ENCODE results near the gene ATOSA.
A peak's percentile ranks its signal among the peaks of the same experiment; 100 is the strongest.

ATOSA gene

GRCh38 chr15:52682781-52683180 lies 3.6 kb upstream of the ATOSA start:
- DNase-seq (ENCODE audit: low read depth in 1 of 2, low spot score in 1 of 2), result no peak

DNA sequence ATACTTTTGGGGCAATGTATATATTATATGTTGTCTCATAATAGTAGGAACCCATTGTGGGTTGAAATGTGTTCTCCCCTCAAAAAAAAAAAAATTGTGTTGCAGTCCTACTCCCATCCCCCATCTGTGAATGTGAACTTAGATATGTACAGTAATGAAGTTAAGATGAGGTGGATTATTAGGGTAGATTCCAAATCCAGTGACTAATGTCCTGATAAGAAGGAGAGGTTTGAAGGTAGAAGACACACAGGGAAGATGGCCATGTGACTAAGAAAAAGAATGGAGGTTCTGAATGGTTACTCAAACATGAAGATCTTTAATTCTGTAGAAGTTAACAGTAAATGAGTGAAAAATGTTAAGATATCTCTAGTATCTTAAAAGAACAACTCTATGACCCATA lies 3.0 kb upstream of the ATOSA start:
- DNase-seq (ENCODE audit: low read depth in 1 of 2, low spot score in 1 of 2), result no peak

GRCh38 chr15:52681441-52681840 lies 2.3 kb upstream of the ATOSA start:
- no peak for DNase-seq (ENCODE audit: low read depth in 1 of 2, low spot score in 1 of 2)

GRCh38 chr15:52680761-52681160 lies 1.6 kb upstream of the ATOSA start:
- no peak for DNase-seq (ENCODE audit: low read depth in 1 of 2, low spot score in 1 of 2)

- no peak for DNase-seq (ENCODE audit: low read depth in 1 of 2, low spot score in 1 of 2)
Measured at GRCh38 chr15:52680041-52680391, 828 bp upstream of the ATOSA start.

DNA sequence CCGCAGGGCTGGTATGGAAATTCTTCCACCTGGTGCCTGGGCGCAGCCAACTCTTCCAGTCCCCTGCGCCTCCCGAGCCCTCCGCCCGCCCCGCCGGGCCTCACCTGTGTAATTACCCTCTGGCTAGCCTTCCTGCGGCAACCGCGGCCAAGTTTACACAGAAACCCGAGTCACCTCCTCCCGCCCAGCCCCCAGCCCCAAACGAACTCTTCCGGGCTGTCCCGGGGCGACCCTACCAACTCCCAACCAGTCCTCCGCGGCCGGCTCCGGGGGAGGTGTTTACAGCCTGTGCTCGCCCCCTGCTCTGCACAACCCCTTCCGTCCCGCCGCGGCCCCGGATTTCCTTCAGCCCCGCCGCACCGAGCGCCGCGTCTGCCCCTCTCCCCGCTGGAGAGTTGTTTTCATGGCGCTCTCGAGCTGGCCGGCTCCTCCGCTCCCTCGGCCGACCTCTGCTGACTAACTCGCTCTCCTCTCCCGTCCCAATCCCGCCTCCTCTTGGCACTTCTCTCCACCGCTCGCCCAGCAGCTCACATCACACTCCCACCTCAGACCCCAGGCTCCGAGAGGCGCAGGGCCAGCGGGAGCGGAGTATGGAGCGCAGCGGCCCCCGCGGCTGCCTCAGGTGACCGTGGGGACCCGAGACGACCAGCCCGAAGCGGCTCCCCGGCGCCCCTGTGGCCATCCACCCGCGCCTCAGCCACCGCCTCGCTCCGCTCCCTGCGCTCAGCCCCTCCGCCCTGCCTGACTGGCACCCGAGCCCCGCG lies 538 bp downstream of the ATOSA start:
- peak; percentile 29 to 34 for DNase-seq (ENCODE audit: low read depth in 1 of 2, low spot score in 1 of 2)

GRCh38 chr15:52677593-52678467 lies 1.4 kb downstream of the ATOSA start:
- peak; percentile 3 to 20 for DNase-seq (ENCODE audit: low read depth in 1 of 2, low spot score in 1 of 2)

DNA sequence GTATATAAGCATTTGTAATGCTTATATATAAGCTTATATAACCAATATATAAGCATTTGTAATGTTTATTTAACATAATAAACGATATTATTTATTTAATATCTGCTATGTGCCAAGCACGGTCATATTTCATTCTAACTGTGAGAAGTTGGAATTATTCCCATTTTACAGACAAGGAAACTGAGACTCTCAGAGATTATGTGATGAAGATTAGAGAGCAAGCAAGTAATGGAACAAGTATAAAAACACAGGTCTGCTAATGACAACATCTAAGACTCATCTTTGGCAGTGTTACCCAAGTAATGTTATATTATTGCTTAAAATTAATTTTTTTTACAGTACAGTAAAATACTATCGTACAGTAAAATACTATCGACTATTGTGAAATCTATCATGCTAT lies 4.4 kb downstream of the ATOSA start:
- no peak for DNase-seq (ENCODE audit: low read depth in 1 of 2, low spot score in 1 of 2)

DNA sequence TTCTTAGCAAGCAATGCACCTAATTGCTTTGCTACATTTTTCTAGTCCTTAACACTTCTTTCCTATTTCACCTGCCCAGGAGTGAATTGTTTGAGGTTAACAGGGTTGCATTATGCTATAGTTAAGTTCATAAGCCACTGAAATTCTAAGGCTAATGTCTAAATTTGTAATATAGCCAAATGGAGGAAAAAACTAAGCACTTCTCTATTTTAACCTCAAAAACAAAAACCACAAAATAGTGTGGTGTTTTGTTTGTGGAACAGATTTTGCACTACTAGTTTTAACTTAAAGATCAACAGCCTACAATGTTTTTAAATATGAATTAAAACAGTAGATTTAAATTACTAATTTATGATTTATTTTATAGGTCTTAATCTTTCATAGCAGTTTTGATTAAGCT lies 5.5 kb downstream of the ATOSA start:
- no peak for DNase-seq (ENCODE audit: low read depth in 1 of 2, low spot score in 1 of 2)

DNA sequence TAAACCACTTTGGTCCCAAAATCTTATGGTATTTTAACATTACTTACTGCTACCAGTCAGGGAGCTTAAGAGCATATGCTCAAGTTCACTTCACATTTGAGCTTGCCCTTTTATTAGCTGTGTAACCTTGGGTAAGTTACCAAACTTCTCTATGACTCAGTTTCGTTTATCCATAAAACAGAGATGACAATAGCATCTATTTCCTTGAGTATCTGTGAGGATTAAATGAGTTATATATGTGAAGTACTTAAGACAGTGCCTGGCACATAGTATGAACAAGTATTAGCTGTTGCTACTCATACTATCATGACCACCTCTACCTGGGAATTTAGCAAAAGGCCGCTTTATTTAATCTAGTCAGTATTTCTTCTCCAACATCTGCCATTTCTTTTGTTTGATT lies 5.9 kb downstream of the ATOSA start:
- no peak for DNase-seq (ENCODE audit: low read depth in 1 of 2, low spot score in 1 of 2)

- no peak for DNase-seq (ENCODE audit: low read depth in 1 of 2, low spot score in 1 of 2)
Measured at GRCh38 chr15:52672661-52673060, 6.5 kb downstream of the ATOSA start.

- no peak for DNase-seq (ENCODE audit: low read depth in 1 of 2, low spot score in 1 of 2)
Measured at GRCh38 chr15:52670087-52670486, 9.1 kb downstream of the ATOSA start.

GRCh38 chr15:52668133-52668532 lies 11.1 kb downstream of the ATOSA start:
- no peak for DNase-seq (ENCODE audit: low read depth in 1 of 2, low spot score in 1 of 2)

GRCh38 chr15:52667597-52667996 lies 11.6 kb downstream of the ATOSA start:
- DNase-seq (ENCODE audit: low read depth in 1 of 2, low spot score in 1 of 2), result no peak

- no peak for DNase-seq (ENCODE audit: low read depth in 1 of 2, low spot score in 1 of 2)
Measured at GRCh38 chr15:52663536-52664294, 15.5 kb downstream of the ATOSA start.

- DNase-seq (ENCODE audit: low read depth in 1 of 2, low spot score in 1 of 2), result no peak
Measured at GRCh38 chr15:52661909-52662308, 17.3 kb downstream of the ATOSA start.

GRCh38 chr15:52660192-52660591 lies 19.0 kb downstream of the ATOSA start:
- DNase-seq (ENCODE audit: low read depth in 1 of 2, low spot score in 1 of 2), result no peak

DNA sequence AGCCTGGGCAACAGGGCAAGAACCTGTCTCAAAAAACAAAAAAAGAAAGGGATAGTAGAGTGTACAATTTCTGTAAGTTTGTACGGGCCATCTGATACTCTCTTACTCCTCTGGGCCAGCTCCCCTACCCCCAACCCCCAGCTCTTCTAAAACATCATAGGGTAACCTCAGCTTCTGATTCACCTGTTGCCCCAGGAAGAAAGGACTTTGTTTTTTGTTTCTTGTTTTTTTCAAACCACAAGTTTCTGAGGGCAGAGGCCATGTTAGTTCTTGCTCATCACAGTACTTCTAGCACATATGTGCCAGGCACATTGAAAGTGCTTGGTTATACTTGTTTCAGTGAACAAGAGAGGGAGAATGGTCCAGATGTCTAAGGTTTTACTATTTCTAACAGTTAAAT lies 20.2 kb downstream of the ATOSA start:
- DNase-seq (ENCODE audit: low read depth in 1 of 2, low spot score in 1 of 2), result no peak

GRCh38 chr15:52657338-52657737 lies 21.9 kb downstream of the ATOSA start:
- no peak for DNase-seq (ENCODE audit: low read depth in 1 of 2, low spot score in 1 of 2)

DNA sequence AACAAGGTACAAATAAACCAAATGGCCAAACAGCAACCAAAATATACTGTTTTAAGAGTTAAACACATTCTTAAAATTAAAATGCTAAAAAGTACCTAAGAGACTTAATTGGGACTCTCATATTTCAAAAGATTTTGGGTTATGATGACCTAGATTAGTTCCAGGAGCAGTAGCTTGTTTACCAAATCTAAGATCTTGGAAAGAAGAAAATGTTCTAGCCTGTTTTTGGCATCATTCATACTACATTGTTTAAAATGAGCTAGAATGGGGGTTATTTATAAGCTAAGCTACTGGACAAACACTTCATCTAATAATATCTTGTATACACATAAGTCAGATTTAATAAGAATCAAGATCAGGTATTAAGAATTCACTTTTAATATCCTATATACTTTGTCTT lies 22.8 kb downstream of the ATOSA start:
- DNase-seq (ENCODE audit: low read depth in 1 of 2, low spot score in 1 of 2), result no peak

DNA sequence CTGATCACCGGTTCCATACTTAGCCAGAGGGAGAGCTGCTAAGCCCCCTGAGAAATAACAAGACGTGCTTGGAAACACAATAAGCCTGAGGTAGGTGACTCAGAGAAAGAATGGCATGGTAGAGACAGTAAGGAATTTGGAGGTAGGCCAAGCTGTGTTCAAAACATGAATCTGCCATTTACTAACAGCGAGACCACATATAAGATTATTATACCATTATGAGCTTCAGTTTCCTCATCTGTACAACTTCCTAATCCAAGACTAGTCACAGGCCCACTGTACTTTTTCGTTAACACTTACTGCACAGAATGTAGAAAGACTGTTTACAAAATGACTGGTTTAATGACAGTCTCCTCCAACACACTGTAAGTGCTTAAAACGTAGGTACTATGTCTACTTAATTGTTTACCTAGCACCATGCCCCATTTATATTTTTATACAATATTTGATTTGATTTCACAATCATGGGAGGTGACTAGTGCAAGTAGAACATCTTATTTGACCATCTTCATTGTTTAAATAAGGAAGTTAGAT lies 25.7 kb downstream of the ATOSA start:
- no peak for DNase-seq (ENCODE audit: low read depth in 1 of 2, low spot score in 1 of 2)

DNA sequence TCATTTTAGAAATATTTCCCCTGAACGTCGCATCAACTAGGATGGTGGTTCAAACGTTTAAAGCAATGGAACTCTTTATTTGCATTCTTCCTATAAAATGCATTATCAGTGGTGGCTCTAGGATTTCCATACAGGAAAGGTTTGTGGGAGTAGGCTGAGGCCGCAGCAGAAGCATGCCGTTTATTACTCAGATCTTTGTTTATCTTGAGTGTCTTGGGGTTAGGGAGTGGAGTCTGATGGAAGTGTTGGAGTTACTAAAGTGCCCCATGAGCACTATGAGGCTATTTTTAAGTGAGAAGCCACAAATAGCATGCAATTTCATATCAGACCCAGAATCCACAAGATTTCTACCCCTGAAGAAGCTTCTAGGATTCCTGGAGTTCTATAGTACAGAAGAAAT lies 26.2 kb downstream of the ATOSA start:
- no peak for DNase-seq (ENCODE audit: low read depth in 1 of 2, low spot score in 1 of 2)

Data from stimulated activated CD4-positive, alpha-beta T cell treated with anti-CD3 and anti-CD28 coated beads, Interleukin-15, amount 100 ng/mL, for 1 hour (primary cell).